GM12874 (cell line): Measurements from ENCODE around the gene INSR.

Source experiments
- TF ChIP-seq, protein P1 (sequence below): IDR thresholded peaks from 2 replicates; pipeline ENCODE4 v1.5.1; 2011; ENCODE audit warnings: low read depth, mild to moderate bottlenecking, control low read depth, low read length, moderate library complexity; ENCODE audit not compliant: insufficient read depth

The INSR gene

DNA sequence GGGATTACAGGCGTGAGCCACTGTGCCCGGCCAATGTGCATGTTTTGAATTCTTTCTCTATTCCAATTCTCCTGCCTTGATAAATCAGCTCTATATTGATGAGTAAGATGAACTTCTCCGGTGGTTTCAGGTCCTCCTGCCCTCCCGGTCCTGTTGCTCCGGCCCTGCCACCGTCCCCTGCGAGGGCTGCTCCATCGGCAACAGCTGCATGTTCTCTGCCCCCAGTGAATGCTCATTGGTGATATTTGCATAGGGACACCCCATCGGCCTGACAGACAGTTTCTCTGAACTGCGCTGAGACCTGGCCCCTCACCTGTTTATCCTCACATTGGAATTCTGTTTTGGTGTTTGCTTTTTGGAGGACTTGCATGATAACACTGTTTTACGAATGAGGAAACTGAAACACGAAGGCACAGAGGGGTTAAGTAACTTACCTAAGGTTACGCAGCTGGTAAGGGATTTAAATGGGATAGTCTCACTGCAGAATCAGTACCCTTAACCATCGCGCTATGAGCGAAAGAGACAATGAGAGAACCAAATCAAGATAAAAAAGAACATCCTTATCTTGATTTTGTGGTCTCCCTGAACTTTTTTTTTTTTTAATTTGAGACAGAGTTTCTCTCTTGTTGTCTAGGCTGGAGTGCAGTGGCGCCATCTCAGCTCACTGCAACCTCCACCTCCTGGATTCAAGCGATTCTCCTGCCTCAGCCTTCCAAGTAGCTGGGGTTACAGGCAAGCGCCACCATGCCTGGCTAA is 192.5 kb downstream of the INSR start:
- TF ChIP-seq, protein P1, sequence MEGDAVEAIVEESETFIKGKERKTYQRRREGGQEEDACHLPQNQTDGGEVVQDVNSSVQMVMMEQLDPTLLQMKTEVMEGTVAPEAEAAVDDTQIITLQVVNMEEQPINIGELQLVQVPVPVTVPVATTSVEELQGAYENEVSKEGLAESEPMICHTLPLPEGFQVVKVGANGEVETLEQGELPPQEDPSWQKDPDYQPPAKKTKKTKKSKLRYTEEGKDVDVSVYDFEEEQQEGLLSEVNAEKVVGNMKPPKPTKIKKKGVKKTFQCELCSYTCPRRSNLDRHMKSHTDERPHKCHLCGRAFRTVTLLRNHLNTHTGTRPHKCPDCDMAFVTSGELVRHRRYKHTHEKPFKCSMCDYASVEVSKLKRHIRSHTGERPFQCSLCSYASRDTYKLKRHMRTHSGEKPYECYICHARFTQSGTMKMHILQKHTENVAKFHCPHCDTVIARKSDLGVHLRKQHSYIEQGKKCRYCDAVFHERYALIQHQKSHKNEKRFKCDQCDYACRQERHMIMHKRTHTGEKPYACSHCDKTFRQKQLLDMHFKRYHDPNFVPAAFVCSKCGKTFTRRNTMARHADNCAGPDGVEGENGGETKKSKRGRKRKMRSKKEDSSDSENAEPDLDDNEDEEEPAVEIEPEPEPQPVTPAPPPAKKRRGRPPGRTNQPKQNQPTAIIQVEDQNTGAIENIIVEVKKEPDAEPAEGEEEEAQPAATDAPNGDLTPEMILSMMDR: no peak

DNA sequence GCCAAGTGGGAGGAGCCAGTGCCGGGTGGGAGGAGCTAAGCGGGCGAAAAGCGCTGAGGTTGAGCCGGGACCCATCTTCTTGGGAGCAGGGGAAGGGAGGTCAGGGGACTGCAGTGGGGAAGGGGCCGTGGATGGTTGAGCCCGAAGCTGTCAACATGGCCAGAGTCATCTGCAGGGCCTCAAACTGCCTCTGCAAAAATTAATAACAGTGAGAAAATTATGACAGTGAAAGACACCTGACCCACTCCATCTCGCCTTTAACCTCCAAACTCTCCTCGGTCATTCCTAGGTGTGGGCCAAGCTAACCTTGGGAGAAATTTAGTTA is 194.7 kb downstream of the INSR start:
- TF ChIP-seq, protein P1: no peak

DNA sequence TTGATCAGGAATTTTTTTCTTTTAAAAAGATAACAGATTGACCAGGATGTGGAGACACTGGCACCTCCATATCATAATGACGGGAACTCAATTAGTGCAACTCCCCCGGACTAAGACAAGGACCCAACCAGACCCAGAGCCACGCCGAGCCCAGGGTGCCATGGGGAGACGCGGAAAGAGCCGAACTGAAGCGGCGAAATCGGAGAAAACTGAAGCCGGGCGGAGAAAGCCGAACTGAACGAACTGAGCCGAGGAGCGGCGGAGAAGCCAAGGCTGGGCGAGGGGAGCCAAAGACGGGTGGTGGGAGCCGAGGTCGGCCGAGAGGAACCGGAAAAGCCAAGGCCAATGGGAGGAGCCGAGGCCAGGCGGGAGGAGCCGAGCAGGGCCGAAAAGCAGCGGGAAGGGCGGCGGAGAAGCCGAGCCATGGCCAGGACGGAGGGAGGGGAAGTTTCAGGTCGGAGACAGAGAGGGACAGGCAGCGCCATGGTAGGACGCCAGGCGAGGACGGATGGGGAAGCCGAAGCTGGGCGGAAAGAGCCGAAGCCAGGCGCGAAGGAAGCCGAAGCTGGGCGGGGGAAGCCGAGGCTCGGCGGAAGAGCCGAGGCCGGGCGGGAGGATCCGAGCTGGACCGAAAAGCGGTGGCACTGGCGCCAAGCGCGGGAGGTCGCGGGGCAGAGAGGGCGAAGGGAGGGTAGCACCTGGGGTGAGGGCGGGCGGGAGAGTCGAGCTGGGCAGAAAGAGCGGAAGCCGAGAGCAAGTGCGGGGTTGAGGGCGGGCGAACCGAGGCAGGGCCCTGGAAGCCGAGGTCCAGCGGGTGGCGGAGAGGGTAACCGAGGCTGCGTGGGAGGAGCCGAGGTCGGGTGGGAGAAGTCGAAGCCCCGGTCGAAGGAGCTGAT is 195.3 kb downstream of the INSR start:
- TF ChIP-seq, protein P1: no peak

DNA sequence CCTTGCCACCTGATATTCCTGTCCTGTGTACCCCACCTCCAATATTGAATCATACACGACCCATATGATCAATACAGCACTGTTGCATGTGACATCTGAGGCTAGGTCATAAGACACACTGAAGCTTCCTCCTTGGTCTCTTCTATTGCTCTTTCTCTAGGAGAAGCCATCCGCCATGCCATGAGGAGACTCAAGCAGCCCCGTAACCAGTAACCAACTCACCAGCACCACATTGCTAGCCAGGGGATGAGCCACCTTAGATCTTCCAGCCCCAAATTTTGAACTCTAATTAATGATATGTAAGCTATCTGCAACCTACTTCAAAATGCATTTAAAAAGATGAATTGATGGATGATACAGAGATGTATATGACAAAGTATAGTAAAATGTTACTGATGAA is 196.1 kb downstream of the INSR start:
- TF ChIP-seq, protein P1: no peak

DNA sequence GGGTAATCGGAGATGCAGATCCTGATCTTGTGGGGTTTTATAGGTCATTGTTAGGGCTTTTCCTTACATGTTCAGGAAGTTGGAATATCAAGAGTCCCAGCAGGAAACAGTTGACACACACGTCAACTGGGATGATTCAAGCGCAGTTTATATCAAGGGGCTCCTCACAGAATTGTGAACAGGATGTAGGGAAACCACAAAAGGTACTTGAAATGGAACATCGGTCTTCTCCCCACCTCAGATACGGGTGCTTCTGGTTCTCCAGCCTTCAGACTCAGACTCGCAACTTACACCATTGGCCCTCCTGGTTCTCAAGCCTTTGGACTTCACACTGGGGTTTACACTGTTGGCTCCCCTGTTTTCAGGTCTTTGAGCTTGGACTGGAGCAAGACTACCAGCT is 205.2 kb downstream of the INSR start:
- TF ChIP-seq, protein P1: no peak

DNA sequence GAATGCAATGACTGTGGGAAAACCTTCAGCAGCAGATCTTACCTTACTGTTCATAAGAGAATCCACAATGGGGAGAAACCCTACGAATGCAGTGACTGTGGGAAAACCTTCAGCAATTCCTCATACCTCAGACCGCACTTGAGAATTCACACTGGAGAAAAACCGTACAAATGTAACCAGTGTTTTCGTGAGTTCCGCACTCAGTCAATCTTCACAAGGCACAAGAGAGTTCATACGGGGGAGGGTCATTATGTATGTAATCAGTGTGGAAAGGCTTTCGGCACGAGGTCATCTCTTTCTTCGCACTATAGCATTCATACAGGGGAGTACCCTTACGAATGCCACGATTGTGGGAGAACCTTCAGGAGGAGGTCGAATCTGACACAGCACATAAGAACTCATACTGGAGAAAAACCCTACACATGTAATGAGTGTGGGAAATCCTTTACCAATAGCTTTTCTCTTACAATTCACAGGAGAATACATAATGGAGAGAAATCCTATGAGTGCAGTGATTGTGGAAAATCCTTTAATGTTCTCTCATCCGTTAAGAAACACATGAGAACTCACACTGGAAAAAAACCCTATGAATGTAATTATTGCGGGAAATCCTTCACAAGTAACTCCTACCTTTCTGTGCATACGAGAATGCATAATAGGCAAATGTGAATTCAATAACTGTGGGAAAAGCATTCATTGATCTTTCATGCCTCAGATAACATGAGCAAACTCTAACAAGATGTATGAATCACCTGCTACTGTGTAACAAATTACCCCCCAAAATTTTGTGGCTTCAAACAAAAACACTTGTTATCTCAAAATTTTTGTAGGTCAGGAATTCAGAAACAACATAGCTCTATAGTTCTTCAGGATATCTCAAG is 210.9 kb downstream of the INSR start:
- TF ChIP-seq, protein P1: no peak

GRCh38 chr19:7078008-7078407 is 216.2 kb downstream of the INSR start:
- TF ChIP-seq, protein P1: no peak
